HUDEP-2 (cell line): ENCODE measurements around the gene HMCN1.

Source experiments
- DNase-seq, 76 experiments: peaks; one replicate each; lab custom pipeline; 2025; ENCODE audit not compliant: unreplicated experiment in 76 of 76; lab: John Stamatoyannopoulos, UW

Gene HMCN1

GRCh38 chr1:186063091-186063657 lies 329.0 kb downstream of the HMCN1 start:
- DNase-seq: no peak

DNA sequence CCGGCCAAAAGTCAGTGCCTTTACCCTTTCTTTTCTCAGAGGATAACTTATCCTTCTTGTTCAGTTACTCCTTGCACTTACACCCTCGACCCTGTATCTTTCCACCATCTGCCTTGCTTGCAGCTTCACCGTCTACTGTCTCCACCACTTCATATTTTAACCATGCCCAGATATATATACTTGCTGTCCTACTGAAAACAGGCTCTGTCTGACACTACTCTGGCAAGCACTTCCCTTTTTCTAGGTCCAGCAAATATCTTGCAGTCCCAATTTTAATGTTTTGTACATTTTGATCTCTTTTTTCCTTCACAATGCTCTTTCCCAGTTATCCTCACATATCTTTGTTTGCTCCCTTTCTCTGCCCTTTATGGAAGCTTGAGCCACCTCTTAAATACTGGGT lies 332.2 kb downstream of the HMCN1 start:
- DNase-seq: peak in 1 of 76 experiments; percentile 2

- no peak for DNase-seq
Observed at GRCh38 chr1:186073697-186074096, 339.5 kb downstream of the HMCN1 start.

- no peak for DNase-seq
Observed at GRCh38 chr1:186076006-186076405, 341.8 kb downstream of the HMCN1 start.

DNA sequence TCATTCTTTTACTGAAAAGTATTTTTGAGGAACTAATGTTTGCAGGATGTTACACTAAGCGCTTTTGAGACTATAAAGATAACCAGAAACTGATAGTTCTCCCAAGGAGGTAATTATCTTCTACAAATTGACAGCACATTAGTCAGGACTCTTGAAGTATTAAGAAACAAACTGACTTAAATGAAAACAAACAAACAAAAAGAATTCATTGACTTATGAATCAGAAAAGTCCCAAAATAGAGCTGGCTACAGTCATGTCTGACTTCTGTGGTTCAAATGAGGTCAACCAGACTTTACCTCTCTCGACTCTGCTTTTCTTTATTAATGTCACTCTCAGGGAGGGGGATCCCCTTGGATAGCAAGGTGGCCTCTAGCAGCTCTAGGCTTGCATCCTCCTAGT lies 344.1 kb downstream of the HMCN1 start:
- DNase-seq: no peak

- no peak for DNase-seq
Observed at GRCh38 chr1:186079084-186079684, 345.0 kb downstream of the HMCN1 start.

- DNase-seq: peak in 65 of 76 experiments; percentile 8 to 81 (median 41)
Observed at GRCh38 chr1:186082235-186082937, 348.2 kb downstream of the HMCN1 start.

DNA sequence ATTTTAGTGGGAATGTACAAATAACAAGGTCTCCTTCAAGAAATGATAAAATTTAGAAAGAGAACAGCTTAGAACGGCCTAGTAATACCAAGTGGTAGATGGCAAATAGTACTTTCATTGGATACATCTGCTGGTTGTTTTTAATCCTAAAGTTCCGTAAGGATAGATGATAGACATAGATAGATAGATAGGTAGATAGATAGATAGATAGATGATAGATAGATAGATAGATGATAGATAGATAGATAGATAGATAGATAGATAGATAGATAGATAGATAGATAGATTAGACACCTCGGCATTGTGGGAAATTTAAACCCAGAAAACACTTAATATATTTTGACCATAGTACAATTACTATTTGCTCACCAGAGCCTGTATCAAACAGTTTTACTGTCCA lies 352.4 kb downstream of the HMCN1 start:
- no peak for DNase-seq

GRCh38 chr1:186089940-186090339 lies 355.7 kb downstream of the HMCN1 start:
- DNase-seq: no peak

- no peak for DNase-seq
Observed at GRCh38 chr1:186091222-186091720, 357.1 kb downstream of the HMCN1 start.

DNA sequence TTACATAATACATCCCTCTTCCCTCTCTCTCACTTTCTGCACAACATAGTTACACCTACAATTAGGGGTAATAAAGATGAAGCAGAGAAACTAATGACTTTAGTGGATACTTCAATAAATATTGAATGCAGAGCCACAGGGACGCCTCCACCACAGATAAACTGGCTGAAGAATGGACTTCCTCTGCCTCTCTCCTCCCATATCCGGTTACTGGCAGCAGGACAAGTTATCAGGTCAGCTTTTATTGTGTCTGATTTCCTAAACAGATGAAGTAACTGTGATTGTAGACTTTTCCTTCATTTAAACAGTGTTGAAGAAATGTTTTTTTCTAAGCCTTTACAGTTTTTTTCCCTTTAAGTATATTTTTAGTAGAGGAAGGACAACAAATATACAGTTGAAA lies 359.2 kb downstream of the HMCN1 start:
- DNase-seq: no peak

DNA sequence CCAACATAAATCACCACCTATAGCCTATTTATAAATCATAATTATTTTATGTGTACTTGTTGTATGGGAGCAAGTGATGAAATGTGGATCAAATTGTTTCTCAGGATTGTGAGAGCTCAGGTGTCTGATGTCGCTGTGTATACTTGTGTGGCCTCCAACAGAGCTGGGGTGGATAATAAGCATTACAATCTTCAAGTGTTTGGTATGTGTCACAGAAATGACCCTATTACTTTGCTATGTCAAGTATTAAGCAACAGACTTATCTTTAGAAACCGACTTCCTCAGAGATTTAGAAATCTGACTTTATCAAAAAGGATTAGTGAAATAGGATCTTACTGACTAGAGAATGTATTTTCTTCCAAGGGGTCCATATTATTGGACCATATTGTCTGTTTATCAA lies 360.0 kb downstream of the HMCN1 start:
- DNase-seq: no peak

DNA sequence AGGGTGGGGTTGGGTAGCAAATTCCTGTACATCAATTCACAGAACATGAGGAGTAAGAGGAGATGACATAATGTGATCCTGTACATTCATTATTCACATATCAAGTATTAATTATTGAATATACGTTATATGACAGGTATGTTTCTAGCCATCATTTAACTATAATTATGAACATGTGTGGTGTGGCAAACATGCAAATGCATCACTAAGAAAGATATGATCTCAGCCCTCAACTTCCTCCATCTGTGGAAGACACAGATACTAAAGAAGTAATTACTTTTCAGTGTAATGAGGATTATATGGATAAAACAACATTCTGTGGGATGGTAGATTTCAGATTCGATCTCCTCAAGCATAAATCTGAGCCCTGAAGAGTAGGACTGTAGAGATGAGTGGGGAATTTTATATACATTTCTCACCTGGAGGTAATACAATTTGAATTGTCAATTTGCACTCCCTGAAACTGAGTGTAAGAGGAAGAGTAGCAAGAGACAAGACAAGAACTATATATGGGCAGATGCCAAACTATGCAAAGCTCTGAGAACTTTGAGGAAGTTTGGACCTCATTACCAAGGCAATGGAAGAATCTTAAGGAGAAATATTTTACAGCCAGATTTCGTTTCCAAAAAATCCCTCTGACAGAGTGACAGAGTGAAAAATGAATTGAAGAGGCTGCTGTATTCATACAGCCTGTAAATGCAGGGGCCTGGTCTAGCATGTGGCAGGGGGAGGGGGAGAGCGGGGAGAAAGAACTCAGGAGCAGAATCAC lies 365.3 kb downstream of the HMCN1 start:
- no peak for DNase-seq

DNA sequence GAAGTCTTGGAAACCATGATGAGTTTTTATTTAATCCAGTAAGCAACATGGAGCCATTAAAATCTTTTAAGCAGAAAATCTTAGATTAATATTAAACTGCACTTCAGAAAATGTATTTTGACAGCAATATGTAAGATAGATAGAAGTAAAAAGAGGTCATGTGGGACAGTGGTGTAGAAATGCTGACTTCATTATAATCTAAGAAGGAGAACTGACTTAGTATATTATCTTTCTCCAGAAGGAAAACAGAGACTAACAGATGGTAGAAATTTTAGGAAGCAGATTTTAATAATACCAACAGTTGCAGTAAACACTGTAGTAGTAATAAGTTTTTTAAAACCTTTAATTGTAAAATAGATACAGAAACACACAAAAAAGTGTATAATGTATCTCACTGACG lies 367.9 kb downstream of the HMCN1 start:
- no peak for DNase-seq

DNA sequence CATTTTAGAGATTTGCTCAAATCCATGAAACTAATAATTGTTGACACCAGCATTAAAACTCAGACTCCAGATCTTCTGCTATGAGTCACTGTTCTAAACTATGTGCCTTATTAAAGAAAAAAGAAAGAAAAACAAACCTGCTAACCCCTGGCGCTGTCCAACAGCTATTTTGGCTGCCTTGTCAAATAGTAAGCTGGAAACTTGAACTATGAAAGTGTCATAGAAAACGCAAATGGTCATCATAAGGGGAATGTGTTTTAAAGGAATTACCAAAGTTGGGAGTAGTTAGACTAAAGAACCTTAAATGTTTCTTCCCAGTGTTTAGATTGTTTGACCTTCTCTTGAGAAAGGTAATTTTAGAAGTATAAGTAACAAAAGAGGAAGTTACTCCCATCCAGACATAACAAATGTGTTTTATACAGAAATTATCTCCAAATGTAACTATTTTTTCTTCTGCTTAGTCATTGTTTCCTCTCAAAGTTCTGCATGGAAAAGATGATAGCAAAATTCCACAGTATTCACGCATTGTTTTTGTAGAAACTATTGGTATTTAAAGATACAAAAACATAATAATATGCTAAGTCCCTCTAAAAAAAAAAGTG lies 368.5 kb downstream of the HMCN1 start:
- DNase-seq: peak in 2 of 76 experiments; percentile 1 to 3

- peak in 1 of 76 experiments; percentile 4 for DNase-seq
Observed at GRCh38 chr1:186104459-186104858, 370.3 kb downstream of the HMCN1 start.

DNA sequence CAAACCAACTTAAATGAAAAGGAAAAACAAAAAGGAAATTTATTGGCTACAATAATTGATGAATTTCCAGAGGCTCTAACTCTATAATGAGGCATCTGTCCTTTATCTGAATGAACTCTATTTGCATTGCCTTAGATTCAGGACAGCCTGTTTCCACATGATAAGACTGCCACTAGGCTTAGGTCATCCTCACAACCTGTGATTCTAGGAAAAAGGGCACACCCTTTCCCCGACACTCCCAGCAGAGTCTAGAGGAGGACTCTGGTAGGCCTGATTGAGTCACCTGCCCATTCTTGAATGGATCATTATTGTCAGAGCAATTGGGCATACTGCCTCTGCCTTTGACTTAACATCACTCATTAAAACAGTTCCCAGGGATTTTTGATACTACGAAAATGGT lies 378.1 kb downstream of the HMCN1 start:
- DNase-seq: peak in 74 of 76 experiments; percentile 17 to 98 (median 84)

DNA sequence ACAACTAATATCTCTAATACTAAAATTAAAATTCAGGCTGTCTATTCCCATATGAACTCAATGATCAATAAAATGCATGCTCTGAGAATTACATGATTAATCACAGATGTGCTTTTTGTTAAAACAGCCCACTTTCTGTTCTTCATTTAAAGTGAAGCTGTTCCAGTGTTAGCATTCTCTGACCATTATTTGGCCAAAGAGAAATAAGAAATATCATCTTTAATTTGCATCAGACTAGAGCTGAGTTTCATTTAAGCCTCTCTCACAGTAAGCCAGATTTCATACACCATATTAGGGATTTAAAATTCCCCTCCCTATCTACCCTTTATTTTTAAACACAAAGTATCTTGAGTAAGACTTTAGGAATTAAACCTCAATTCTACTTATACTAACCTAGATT lies 379.3 kb downstream of the HMCN1 start:
- no peak for DNase-seq

- DNase-seq: no peak
Observed at GRCh38 chr1:186118724-186119123, 384.5 kb downstream of the HMCN1 start.

GRCh38 chr1:186122837-186123236 lies 388.6 kb downstream of the HMCN1 start:
- DNase-seq: no peak

GRCh38 chr1:186125035-186125434 lies 390.8 kb downstream of the HMCN1 start:
- DNase-seq: no peak
